PC-3 (cell line): ENCODE results near the gene ETAA1. TPM values are rescaled to one million over a fixed set of nuclear protein-coding genes. Genes with fewer than 3 reads are reported as not detected.

Experiments used
- ATAC-seq: fragments of 200-7000 bp; cut with Tn5 transposase; 2 replicates; pipeline ENCODE4 v1.9.1; 2020; ENCODE audit warnings: mild to moderate bottlenecking, moderate library complexity
- BruUV-seq: library from RNA; stranded (reverse); fragments of 400-500 nt; replicated peaks from 2 replicates; lab custom pipeline; 2021; lab: Mats Ljungman, UMichigan
- CTCF ChIA-PET: fragments of 300-600 bp; sonication (Branson Sonifier 250); formaldehyde crosslinking; loops from one replicate; lab custom pipeline; 2022; ENCODE audit warnings: antibody characterized with exemption; lab: Charles Lee
- POLR2A ChIA-PET: fragments of 300-600 bp; sonication (Branson Sonifier 250); formaldehyde crosslinking; loops from one replicate; lab custom pipeline; 2022; ENCODE audit warnings: antibody characterized with exemption; ENCODE audit not compliant: unreplicated experiment; lab: Charles Lee
- DNase-seq: peaks from one replicate; pipeline ENCODE4 v3.0.0-alpha.2; 2015
- H2AFZ ChIP-seq: fragments of 300-600 bp; sonication (generic); 2 replicates; pipeline ENCODE4 v1.6.0; 2016; ENCODE audit warnings: antibody characterized with exemption, low read length
- H3F3A ChIP-seq: fragments of 300-600 bp; sonication (generic); one replicate; pipeline ENCODE4 v1.6.0; 2017; ENCODE audit warnings: antibody characterized with exemption, low read length, control low read depth, mild to moderate bottlenecking; ENCODE audit not compliant: unreplicated experiment
- H3K27ac ChIP-seq: fragments of 300-600 bp; sonication (generic); 2 replicates; pipeline ENCODE4 v1.5.1; 2016; ENCODE audit warnings: mild to moderate bottlenecking, low read length
- H3K27me3 ChIP-seq: fragments of 300-600 bp; sonication (generic); 2 replicates; pipeline ENCODE4 v1.6.1; 2016; ENCODE audit warnings: low read length, mixed read lengths
- H3K36me3 ChIP-seq: fragments of 300-600 bp; sonication (generic); 2 replicates; pipeline ENCODE4 v1.6.1; 2016; ENCODE audit warnings: low read depth, mixed run types, low read length, mixed read lengths
- H3K4me1 ChIP-seq: fragments of 300-600 bp; sonication (generic); 2 replicates; pipeline ENCODE4 v1.5.1; 2016; ENCODE audit warnings: low read length; ENCODE audit not compliant: insufficient read depth
- H3K4me2 ChIP-seq: fragments of 300-600 bp; sonication (generic); 2 replicates; pipeline ENCODE4 v1.6.0; 2016; ENCODE audit warnings: low read length
- H3K4me3 ChIP-seq: fragments of 300-600 bp; sonication (generic); 2 replicates; pipeline ENCODE4 v1.5.1; 2016; ENCODE audit warnings: mild to moderate bottlenecking, low read length, mixed read lengths
- H3K79me2 ChIP-seq: fragments of 300-600 bp; sonication (generic); 2 replicates; pipeline ENCODE4 v1.6.1; 2017; ENCODE audit warnings: low read length, mixed read lengths
- H3K9ac ChIP-seq: fragments of 300-600 bp; sonication (generic); 2 replicates; pipeline ENCODE4 v1.6.0; 2016; ENCODE audit warnings: mild to moderate bottlenecking, low read length
- H3K9me2 ChIP-seq: fragments of 300-600 bp; sonication (generic); replicated peaks from 2 replicates; pipeline ENCODE4 v1.6.1; 2016; ENCODE audit warnings: mixed run types, low read length, mixed read lengths
- H3K9me3 ChIP-seq: fragments of 300-600 bp; sonication (generic); 2 replicates; pipeline ENCODE4 v1.6.1; 2016; ENCODE audit warnings: low read length, mixed read lengths
- H4K20me1 ChIP-seq: fragments of 300-600 bp; sonication (generic); 2 replicates; pipeline ENCODE4 v1.6.1; 2016; ENCODE audit warnings: low read length, mixed read lengths
- EZH2 ChIP-seq: fragments of 300-600 bp; sonication (generic); IDR thresholded peaks from one replicate; pipeline ENCODE4 v1.6.1; 2017; ENCODE audit warnings: antibody characterized with exemption, mild to moderate bottlenecking, low read length; ENCODE audit not compliant: unreplicated experiment
- EZH2phosphoT487 ChIP-seq: fragments of 300-600 bp; sonication (generic); IDR thresholded peaks from 2 replicates; pipeline ENCODE4 v1.6.1; 2018; ENCODE audit warnings: mild to moderate bottlenecking, antibody characterized with exemption, low read length, borderline replicate concordance
- intact Hi-C: fragments of 100-400 bp; cut with micrococcal nuclease; formaldehyde crosslinking; loops from 2 replicates; pipeline ENCODE4 v1.9.0; 2023
- total RNA-seq: library from RNA; depleted of rRNA; stranded (reverse); fragments of >200 nt; gene quantifications from 2 replicates; pipeline ENCODE4 v1.2.3, GENCODE V29; 2014
- TF ChIP-seq, protein P1 (sequence below): fragments of 300-600 bp; sonication (generic); conservative IDR thresholded peaks from 2 replicates; pipeline ENCODE4 v1.5.1; 2017; ENCODE audit warnings: antibody characterized with exemption, low read depth, mild to moderate bottlenecking, low read length

Gene ETAA1
- total RNA-seq, 1 experiment from 2014 or later, result 12.1 TPM

DNA sequence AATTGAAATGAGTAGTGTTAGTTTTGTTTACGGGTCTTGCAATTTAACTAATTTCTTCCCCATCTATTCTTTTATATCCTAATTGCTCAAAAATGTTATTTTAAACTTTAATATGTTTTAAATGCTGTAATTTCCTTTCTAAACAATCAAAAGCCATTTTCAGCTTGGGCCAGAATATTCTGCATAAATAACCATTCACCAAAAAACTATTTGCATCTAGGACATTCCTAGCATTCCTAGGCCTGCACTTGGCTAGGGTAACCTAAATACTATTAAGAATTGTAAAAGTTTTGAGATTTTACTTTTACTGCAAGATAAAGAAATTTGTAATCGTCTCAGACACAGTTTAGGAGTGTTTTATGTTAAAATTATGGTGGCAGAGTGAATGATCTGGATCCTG is 7.8 kb upstream of the ETAA1 start:
- peak; percentile 71 for ATAC-seq
- intact Hi-C loops, result no loop called here
- Histone ChIP-seq H4K20me1 (no peaks in the 10 kb centered on the region), H3F3A (no peaks in the 10 kb centered on the region), H3K9ac (no peak overlapping the region), H3K27ac (no peak overlapping the region), H3K9me2 (no peaks in the 10 kb centered on the region), H3K9me3 (no peaks in the 10 kb centered on the region), H3K4me3 (no peak overlapping the region), H3K4me2 (peak overlapping the region; percentile 13; the same call in 1 of the 2 replicates), H3K36me3 (no peaks in the 10 kb centered on the region), H3K4me1 (peaks cover 27% of the 10 kb centered on the region), H3K27me3 (no peaks in the 10 kb centered on the region), H3K79me2 (no peaks in the 10 kb centered on the region), H2AFZ (no peak overlapping the region)
- CTCF ChIA-PET, result no interaction called here
- DNase-seq, result peak; percentile 51
- no TSS peak for BruUV-seq
- POLR2A ChIA-PET, result no interaction called here
- TF ChIP-seq, protein P1, sequence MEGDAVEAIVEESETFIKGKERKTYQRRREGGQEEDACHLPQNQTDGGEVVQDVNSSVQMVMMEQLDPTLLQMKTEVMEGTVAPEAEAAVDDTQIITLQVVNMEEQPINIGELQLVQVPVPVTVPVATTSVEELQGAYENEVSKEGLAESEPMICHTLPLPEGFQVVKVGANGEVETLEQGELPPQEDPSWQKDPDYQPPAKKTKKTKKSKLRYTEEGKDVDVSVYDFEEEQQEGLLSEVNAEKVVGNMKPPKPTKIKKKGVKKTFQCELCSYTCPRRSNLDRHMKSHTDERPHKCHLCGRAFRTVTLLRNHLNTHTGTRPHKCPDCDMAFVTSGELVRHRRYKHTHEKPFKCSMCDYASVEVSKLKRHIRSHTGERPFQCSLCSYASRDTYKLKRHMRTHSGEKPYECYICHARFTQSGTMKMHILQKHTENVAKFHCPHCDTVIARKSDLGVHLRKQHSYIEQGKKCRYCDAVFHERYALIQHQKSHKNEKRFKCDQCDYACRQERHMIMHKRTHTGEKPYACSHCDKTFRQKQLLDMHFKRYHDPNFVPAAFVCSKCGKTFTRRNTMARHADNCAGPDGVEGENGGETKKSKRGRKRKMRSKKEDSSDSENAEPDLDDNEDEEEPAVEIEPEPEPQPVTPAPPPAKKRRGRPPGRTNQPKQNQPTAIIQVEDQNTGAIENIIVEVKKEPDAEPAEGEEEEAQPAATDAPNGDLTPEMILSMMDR, result no peak
- TF ChIP-seq EZH2phosphoT487 (no peak), EZH2 (no peak)

DNA sequence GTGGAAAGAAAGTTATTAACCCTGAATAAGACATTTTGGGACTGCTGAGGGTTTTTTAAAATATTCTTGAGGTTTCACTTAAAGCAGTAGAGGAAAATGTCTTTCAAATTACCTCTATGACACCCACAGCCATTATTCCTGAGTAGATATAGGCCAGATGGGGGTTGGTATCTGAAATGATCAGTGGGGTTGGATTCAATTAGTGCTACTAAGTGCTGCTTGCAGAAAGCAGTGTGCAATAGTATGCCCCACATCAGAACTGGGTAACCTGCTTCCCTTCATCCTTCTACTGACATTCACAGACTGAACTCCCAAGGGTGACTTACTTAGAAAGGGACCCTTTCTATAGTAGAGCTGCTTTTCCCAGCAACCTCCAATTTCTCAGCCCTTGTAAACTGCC is 7.3 kb upstream of the ETAA1 start:
- TF ChIP-seq EZH2 (no peak), EZH2phosphoT487 (no peak)
- TF ChIP-seq, protein P1, result no peak
- ChIA-PET POLR2A (no interaction called here), CTCF (no interaction called here)
- Histone ChIP-seq H4K20me1 (no peaks in the 10 kb centered on the region), H3K9ac (no peak overlapping the region), H3F3A (no peaks in the 10 kb centered on the region), H3K79me2 (no peaks in the 10 kb centered on the region), H2AFZ (no peak overlapping the region), H3K27ac (no peak overlapping the region), H3K4me2 (peak overlapping the region; percentile 13; the same call in 1 of the 2 replicates), H3K36me3 (no peaks in the 10 kb centered on the region), H3K4me3 (no peak overlapping the region), H3K27me3 (no peaks in the 10 kb centered on the region), H3K4me1 (peaks cover 32% of the 10 kb centered on the region), H3K9me2 (no peaks in the 10 kb centered on the region), H3K9me3 (no peaks in the 10 kb centered on the region)
- ATAC-seq, result no peak; the same call in 1 of the 2 replicates
- intact Hi-C loops, result loop anchor here (10.0 kb wide), 3 partner anchors 125 to 645 kb away; no protein-coding TSS in a partner anchor
- DNase-seq, result no peak
- no TSS peak for BruUV-seq

DNA sequence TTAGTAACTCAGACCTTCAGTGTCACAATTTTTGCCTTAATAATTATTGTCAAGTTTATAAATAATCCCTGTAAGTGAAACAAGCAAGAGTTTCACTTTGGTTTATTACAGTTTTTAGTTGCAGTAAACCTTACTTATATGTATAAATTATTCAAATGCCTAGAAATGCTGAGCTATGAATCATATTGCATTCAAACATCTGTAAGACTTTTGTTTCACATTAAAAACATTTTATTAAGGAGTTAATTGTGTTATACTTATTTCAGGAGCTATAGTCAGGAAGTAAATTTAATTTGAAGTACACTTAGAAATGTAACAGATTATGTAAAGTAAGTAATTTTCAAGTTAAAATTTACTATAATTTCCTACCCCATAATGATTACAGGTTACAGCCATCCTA is 3.9 kb upstream of the ETAA1 start:
- intact Hi-C loops, result loop anchor here (10.0 kb wide), 3 partner anchors 128 to 642 kb away; no protein-coding TSS in a partner anchor

More for the DNA sequence above, 3.9 kb upstream of the ETAA1 start:
- H2AFZ ChIP-seq, result no peak overlapping the region
- BruUV-seq, result no TSS peak
- ATAC-seq (no peak), DNase-seq (no peak)
- TF ChIP-seq EZH2phosphoT487 (no peak), EZH2 (no peak)
- TF ChIP-seq, protein P1, result no peak
- ChIA-PET POLR2A (no interaction called here), CTCF (no interaction called here)
- H3K36me3 ChIP-seq, result no peaks in the 10 kb centered on the region
- H3F3A ChIP-seq, result no peaks in the 10 kb centered on the region
- H3K4me3 ChIP-seq, result no peak overlapping the region
- H3K4me1 ChIP-seq, result peaks cover 38% of the 10 kb centered on the region
- no peaks in the 10 kb centered on the region for H3K9me2 ChIP-seq
- no peaks in the 10 kb centered on the region for H3K9me3 ChIP-seq
- H3K79me2 ChIP-seq, result peaks cover 10% of the 10 kb centered on the region
- no peak overlapping the region for H3K27ac ChIP-seq
- no peak overlapping the region for H3K4me2 ChIP-seq
- H4K20me1 ChIP-seq, result no peaks in the 10 kb centered on the region
- no peaks in the 10 kb centered on the region for H3K27me3 ChIP-seq
- H3K9ac ChIP-seq, result no peak overlapping the region
